MM.1S (cell line): Measurements from ENCODE around the gene ADGRE3.

Experiments used
- DNase-seq: peaks from one replicate; pipeline ENCODE4 v3.0.0-alpha.2; 2015
- H2AFZ ChIP-seq: fragments of 300-600 bp; sonication (generic); 2 replicates; pipeline ENCODE4 v1.6.0; 2016; ENCODE audit warnings: antibody characterized with exemption, low read length
- H3F3A ChIP-seq: fragments of 300-600 bp; sonication (generic); 2 replicates; pipeline ENCODE4 v1.6.1; 2016; ENCODE audit warnings: mild to moderate bottlenecking, antibody characterized with exemption, low read length, moderate library complexity, mixed read lengths; ENCODE audit not compliant: insufficient read depth
- H3K27ac ChIP-seq: fragments of 300-600 bp; sonication (generic); 2 replicates; pipeline ENCODE4 v1.5.1; 2016; ENCODE audit warnings: mild to moderate bottlenecking, low read length
- H3K27me3 ChIP-seq: fragments of 300-600 bp; sonication (generic); replicated peaks from 2 replicates; pipeline ENCODE4 v1.6.0; 2016; ENCODE audit warnings: low read length; ENCODE audit not compliant: insufficient read depth
- H3K36me3 ChIP-seq: fragments of 300-600 bp; sonication (generic); replicated peaks from 2 replicates; pipeline ENCODE4 v1.6.1; 2016; ENCODE audit warnings: mild to moderate bottlenecking, low read length, mixed read lengths; ENCODE audit not compliant: insufficient read depth
- H3K4me1 ChIP-seq: fragments of 300-600 bp; sonication (generic); 2 replicates; pipeline ENCODE4 v1.6.1; 2016; ENCODE audit warnings: low read length, mixed read lengths
- H3K4me2 ChIP-seq: fragments of 300-600 bp; sonication (generic); 2 replicates; pipeline ENCODE4 v1.6.0; 2016; ENCODE audit warnings: low read depth, low read length
- H3K4me3 ChIP-seq: fragments of 300-600 bp; sonication (generic); 2 replicates; pipeline ENCODE4 v1.5.1; 2016; ENCODE audit warnings: low read length, mixed read lengths
- H3K79me2 ChIP-seq: fragments of 300-600 bp; sonication (generic); 2 replicates; pipeline ENCODE4 v1.6.1; 2016; ENCODE audit warnings: mixed run types, low read length, mixed read lengths
- H3K9ac ChIP-seq: fragments of 300-600 bp; sonication (generic); 2 replicates; pipeline ENCODE4 v1.6.1; 2016; ENCODE audit warnings: low read length, mixed read lengths
- H3K9me2 ChIP-seq: fragments of 300-600 bp; sonication (generic); replicated peaks from 2 replicates; pipeline ENCODE4 v1.6.1; 2016; ENCODE audit warnings: mild to moderate bottlenecking, low read length, mixed read lengths; ENCODE audit not compliant: insufficient read depth
- H3K9me3 ChIP-seq: fragments of 300-600 bp; sonication (generic); replicated peaks from 2 replicates; pipeline ENCODE4 v1.6.1; 2016; ENCODE audit warnings: mild to moderate bottlenecking, low read length, mixed read lengths; ENCODE audit not compliant: insufficient read depth
- H4K20me1 ChIP-seq: fragments of 300-600 bp; sonication (generic); 2 replicates; pipeline ENCODE4 v1.6.1; 2016; ENCODE audit warnings: mild to moderate bottlenecking, low read length, moderate library complexity, mixed read lengths; ENCODE audit not compliant: insufficient read depth
- CTCF ChIP-seq: fragments of 300-600 bp; sonication (generic); IDR thresholded peaks from 2 replicates; pipeline ENCODE4 v1.5.1; 2016; ENCODE audit warnings: antibody characterized with exemption, low read length, mixed read lengths
- EZH2 ChIP-seq: fragments of 300-600 bp; sonication (generic); optimal IDR thresholded peaks from 2 replicates; pipeline ENCODE3; 2017; ENCODE audit warnings: low read depth, mild to moderate bottlenecking, antibody characterized with exemption, low read length, mixed read lengths
- EZH2phosphoT487 ChIP-seq: fragments of 300-600 bp; sonication (generic); IDR thresholded peaks from 2 replicates; pipeline ENCODE4 v1.6.1; 2018; ENCODE audit warnings: antibody characterized with exemption, low read length

Gene ADGRE3

GRCh38 chr19:14650161-14650560 is 24.5 kb downstream of the ADGRE3 start:
- Histone ChIP-seq H3K79me2 (no peaks in the 10 kb centered on the region), H3K27ac (no peak overlapping the region), H3K9me2 (no peaks in the 10 kb centered on the region), H4K20me1 (no peaks in the 10 kb centered on the region), H3K4me3 (no peak overlapping the region), H3K4me1 (no peaks in the 10 kb centered on the region), H3K4me2 (no peak overlapping the region), H2AFZ (no peak overlapping the region), H3K36me3 (no peaks in the 10 kb centered on the region), H3K27me3 (peaks cover 62% of the 10 kb centered on the region), H3F3A (no peaks in the 10 kb centered on the region), H3K9me3 (no peaks in the 10 kb centered on the region), H3K9ac (no peak overlapping the region)
- no peak for TF ChIP-seq CTCF
- TF ChIP-seq EZH2phosphoT487, result no peak
- TF ChIP-seq EZH2, result no peak
- DNase-seq, result no peak

GRCh38 chr19:14649020-14649419 is 25.6 kb downstream of the ADGRE3 start:
- no peaks in the 10 kb centered on the region for H3K36me3 ChIP-seq
- H3K4me3 ChIP-seq, result no peak overlapping the region
- H2AFZ ChIP-seq, result no peak overlapping the region

GRCh38 chr19:14648506-14648905 is 26.1 kb downstream of the ADGRE3 start:
- Histone ChIP-seq H3K36me3 (no peaks in the 10 kb centered on the region), H3K9me2 (no peaks in the 10 kb centered on the region), H3K4me1 (no peaks in the 10 kb centered on the region), H3F3A (no peaks in the 10 kb centered on the region), H3K4me3 (no peak overlapping the region), H3K79me2 (no peaks in the 10 kb centered on the region), H3K27me3 (peaks cover 61% of the 10 kb centered on the region), H3K4me2 (no peak overlapping the region), H2AFZ (no peak overlapping the region), H3K27ac (no peak overlapping the region), H3K9me3 (no peaks in the 10 kb centered on the region), H3K9ac (no peak overlapping the region), H4K20me1 (no peaks in the 10 kb centered on the region)
- TF ChIP-seq EZH2phosphoT487, result no peak
- no peak for TF ChIP-seq EZH2
- TF ChIP-seq CTCF, result no peak
- no peak for DNase-seq

More at GRCh38 chr19:14649020-14649419, 25.6 kb downstream of the ADGRE3 start:
- no peaks in the 10 kb centered on the region for H3K79me2 ChIP-seq
- TF ChIP-seq CTCF (no peak), EZH2 (no peak), EZH2phosphoT487 (no peak)
- H3K9me2 ChIP-seq, result no peaks in the 10 kb centered on the region
- no peak for DNase-seq
- peaks cover 61% of the 10 kb centered on the region for H3K27me3 ChIP-seq
- H4K20me1 ChIP-seq, result no peaks in the 10 kb centered on the region
- H3K4me1 ChIP-seq, result no peaks in the 10 kb centered on the region
- H3K9ac ChIP-seq, result no peak overlapping the region
- no peak overlapping the region for H3K4me2 ChIP-seq
- H3F3A ChIP-seq, result no peaks in the 10 kb centered on the region
- no peak overlapping the region for H3K27ac ChIP-seq
- H3K9me3 ChIP-seq, result no peaks in the 10 kb centered on the region
